HG02763 (cell line): ENCODE results near the gene ROM1.
"Not testable (repeated sequence)": the region's sequence is repeated elsewhere in the genome, so short reads cannot be mapped to it uniquely, and the experiment has no call there.

Experiments used
- ATAC-seq: cut with Tn5 transposase; IDR thresholded peaks from one replicate; pipeline ENCODE4 v1.9.1; 2021; ENCODE audit warnings: mild to moderate bottlenecking, moderate library complexity; ENCODE audit not compliant: unreplicated experiment

ROM1 gene

GRCh38 chr11:62648185-62648966, 35.3 kb downstream of the ROM1 start:
- no peak for ATAC-seq

DNA sequence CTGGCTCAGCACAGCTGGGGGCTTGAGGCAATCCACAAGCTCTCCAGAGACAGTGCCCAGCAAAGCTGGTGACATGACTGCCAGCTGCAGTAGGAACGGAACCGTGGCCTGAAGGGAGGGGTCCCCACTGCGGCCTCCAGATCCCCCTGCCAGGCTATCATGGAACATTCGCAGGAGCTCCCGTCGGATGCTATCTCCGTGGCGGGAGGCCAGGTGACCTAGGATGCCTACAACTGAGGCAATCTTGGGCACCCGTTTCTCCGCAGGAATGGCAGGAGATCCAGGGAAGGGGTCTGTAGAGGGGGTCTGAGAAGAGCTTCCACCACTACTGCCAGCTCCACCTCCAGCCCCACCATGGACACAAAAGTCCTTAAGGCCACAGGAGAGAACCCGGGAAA, 35.9 kb downstream of the ROM1 start:
- ATAC-seq, result no peak

DNA sequence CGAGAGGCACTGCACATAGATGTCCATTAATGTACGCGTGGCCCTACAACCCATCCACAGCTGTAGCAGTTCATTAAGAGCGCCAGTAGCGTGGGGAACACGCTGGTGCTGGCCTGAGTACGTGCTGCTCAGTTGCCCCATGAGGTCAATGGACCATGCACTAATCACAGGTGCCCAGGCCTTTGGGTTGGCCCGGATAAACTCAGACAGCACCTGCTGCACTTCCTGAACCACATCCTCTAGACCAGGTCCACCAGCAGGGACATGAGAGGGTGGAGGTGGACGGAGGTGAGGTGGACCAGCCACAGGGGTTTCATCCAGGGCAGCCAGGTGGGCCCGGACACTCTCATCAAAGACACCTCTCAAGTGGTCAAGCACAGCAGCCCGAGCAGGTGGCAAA, 36.4 kb downstream of the ROM1 start:
- ATAC-seq, result no peak

GRCh38 chr11:62650283-62650682, 37.2 kb downstream of the ROM1 start:
- not testable (repeated sequence) for ATAC-seq

DNA sequence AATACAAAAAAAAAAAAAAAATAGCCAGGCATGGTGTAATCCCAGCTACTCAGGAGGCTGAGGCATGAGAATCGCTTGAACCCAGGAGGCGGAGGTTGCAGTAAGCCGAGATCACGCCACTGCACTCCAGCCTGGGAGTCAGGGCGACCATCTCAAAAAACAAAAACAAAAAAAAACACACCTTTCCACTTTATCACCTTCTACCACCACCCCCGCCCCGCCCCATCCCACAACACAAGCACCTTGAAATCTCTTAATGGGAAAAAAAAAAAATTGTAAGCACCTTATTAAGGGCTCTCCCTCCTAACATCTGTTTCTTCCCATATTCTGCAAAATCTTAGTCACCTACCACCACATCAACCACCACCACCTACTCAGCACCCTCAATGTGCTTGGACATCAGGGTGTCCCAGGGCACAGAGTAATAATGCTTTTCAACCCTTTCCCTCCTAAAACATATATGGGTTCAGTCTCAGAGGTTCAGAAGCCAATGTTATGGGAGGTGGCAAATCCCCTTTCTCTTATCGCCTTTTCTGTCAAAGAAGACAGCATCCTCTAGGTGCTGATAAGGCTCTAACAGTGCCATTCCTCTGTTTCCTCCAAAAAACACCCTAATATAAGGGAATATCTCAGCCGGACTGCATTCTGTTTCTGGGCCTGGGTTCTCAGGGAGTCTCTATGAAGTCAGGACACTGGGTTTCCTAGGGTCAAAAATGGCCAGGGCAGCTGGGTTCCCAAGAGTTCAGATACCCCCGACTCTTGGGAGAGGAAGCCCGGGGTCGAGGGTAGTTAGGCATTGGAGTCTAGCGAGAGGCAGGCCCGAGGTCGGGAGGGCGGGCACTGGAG, 39.3 kb downstream of the ROM1 start:
- ATAC-seq, result no peak

DNA sequence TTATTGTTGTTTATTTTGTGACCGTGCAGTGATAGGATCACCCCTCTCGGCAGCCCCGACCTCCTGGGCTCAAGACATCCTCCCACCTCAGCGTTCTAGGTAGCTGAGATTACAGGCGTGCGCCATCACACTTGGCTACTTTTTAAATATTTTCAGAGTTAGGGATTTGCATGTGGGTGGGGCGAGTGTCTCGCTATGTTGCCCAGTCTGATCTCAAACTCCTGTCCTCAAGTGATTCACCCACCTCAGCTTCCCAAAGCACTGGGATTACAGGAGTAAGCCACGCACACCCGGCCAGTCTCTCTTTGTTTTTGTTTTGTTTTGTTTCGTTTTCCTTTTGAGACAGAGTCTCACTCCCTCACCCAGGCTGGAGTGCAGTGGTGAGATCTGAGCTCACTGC, 41.2 kb downstream of the ROM1 start:
- no peak for ATAC-seq

GRCh38 chr11:62656796-62657429, 43.9 kb downstream of the ROM1 start:
- ATAC-seq, result no peak

- peak; percentile 19 for ATAC-seq
These were observed 51.5 kb downstream of the ROM1 start for GRCh38 chr11:62664405-62665074.
